HepG2 (cell line): ENCODE results near the gene GYS1. TPM values are rescaled to one million over a fixed set of nuclear protein-coding genes. Genes with fewer than 3 reads are reported as not detected.
A peak's percentile ranks its signal among the peaks of the same experiment; 100 is the strongest.

Source experiments
- ATAC-seq: fragments of 200-7000 bp; cut with Tn5 transposase; 3 replicates; pipeline ENCODE4 v1.9.1; 2020; ENCODE audit warnings: mild to moderate bottlenecking, moderate library complexity
- BruUV-seq: library from RNA; stranded (reverse); fragments of 400-500 nt; replicated peaks from 2 replicates; lab custom pipeline; 2021; lab: Mats Ljungman, UMichigan
- CTCF ChIA-PET: fragments of 300-600 bp; formaldehyde crosslinking; extraction: SDS; loops from one replicate; lab custom pipeline; 2021; ENCODE audit warnings: low total read pairs, inconsistent platforms, low intra/inter-chr PET ratio; lab: Yijun Ruan, JAX
- POLR2A ChIA-PET: fragments of 350-600 bp; sonication (Branson Sonifier 250); formaldehyde crosslinking; loops from one replicate; lab custom pipeline; 2020; ENCODE audit warnings: antibody characterized with exemption, inconsistent platforms; lab: Yijun Ruan, JAX
- DNase-seq: peaks from one replicate; pipeline ENCODE4 v3.0.0-alpha.2; 2015; ENCODE audit warnings: low spot score
- FAIRE-seq: peaks from 3 replicates; lab custom pipeline; 2011; peaks lifted over from hg19 to GRCh38; lab: Jason Lieb, UNC
- H2AFZ ChIP-seq: one replicate; pipeline ENCODE4 v1.6.1; 2011; ENCODE audit warnings: low read length, inconsistent platforms
- H3K27ac ChIP-seq: fragments of 300-600 bp; 3 replicates; pipeline ENCODE4 v1.8.0; 2011; ENCODE audit warnings: mixed run types, mild to moderate bottlenecking, mixed read lengths, low read length, inconsistent platforms; ENCODE audit not compliant: insufficient read depth; ENCODE audit errors: extremely low read length
- H3K27me3 ChIP-seq, 2 experiments: fragments of 200-600 bp in 1 of 2; 2 replicates in 1 of 2; 3 replicates in 1 of 2; pipeline versions ENCODE4 v1.6.0 to v1.8.0; 2011; ENCODE audit warnings: low read length in 2 of 2, mild to moderate bottlenecking in 2 of 2, moderate library complexity in 2 of 2, inconsistent platforms in 1 of 2; ENCODE audit not compliant: insufficient read depth in 2 of 2, control insufficient read depth in 1 of 2
- H3K36me3 ChIP-seq, 2 experiments: fragments of 200-600 bp in 1 of 2; replicated peaks in 1 of 2; 2 replicates in 1 of 2; 3 replicates in 1 of 2; pipeline versions ENCODE4 v1.5.1 to v1.8.0; 2011; ENCODE audit warnings: low read length in 2 of 2, inconsistent platforms in 1 of 2; ENCODE audit not compliant: insufficient read depth in 2 of 2, control insufficient read depth in 1 of 2
- H3K4me1 ChIP-seq: 2 replicates; pipeline ENCODE4 v1.5.1; 2012; ENCODE audit warnings: low read length, inconsistent platforms; ENCODE audit not compliant: insufficient read depth
- H3K4me2 ChIP-seq: 2 replicates; pipeline ENCODE4 v1.6.0; 2011; ENCODE audit warnings: low read depth, low read length, inconsistent platforms
- H3K4me3 ChIP-seq, 3 experiments: fragments of 200-600 bp in 1 of 3; sonication (generic), shearing (Covaris generic) in 1 of 3; replicated peaks in 1 of 3; 2 replicates each; pipeline ENCODE4 v1.5.1; 2011 to 2016; ENCODE audit warnings: low read length in 3 of 3, inconsistent platforms in 2 of 3, low read depth in 2 of 3, mild to moderate bottlenecking in 2 of 3, control low read depth in 1 of 3, mixed read lengths in 1 of 3; ENCODE audit not compliant: insufficient read depth in 1 of 3
- H3K79me2 ChIP-seq: one replicate; pipeline ENCODE4 v1.6.1; 2011; ENCODE audit warnings: low read length, inconsistent platforms; ENCODE audit not compliant: insufficient read depth
- H3K9ac ChIP-seq: 2 replicates; pipeline ENCODE4 v1.6.0; 2011; ENCODE audit warnings: mild to moderate bottlenecking, low read depth, low read length, inconsistent platforms; ENCODE audit not compliant: insufficient read depth
- H3K9me3 ChIP-seq: 2 replicates; pipeline ENCODE4 v1.5.1; 2012; ENCODE audit warnings: mild to moderate bottlenecking, low read length
- H4K20me1 ChIP-seq: 2 replicates; pipeline ENCODE4 v1.6.0; 2011; ENCODE audit warnings: inconsistent platforms, mild to moderate bottlenecking, low read length, moderate library complexity; ENCODE audit not compliant: insufficient read depth
- CREM ChIP-seq, 2 experiments: sonication (generic) in 1 of 2; formaldehyde crosslinking in 1 of 2; IDR thresholded peaks; 2 replicates each; pipeline versions ENCODE4 v1.4.0 to v1.6.1; 2016 to 2020; ENCODE audit warnings: antibody characterized with exemption in 1 of 2, mild to moderate bottlenecking in 1 of 2, missing genetic modification reagents in 1 of 2
- ELF1 ChIP-seq: sonication (generic); formaldehyde crosslinking; IDR thresholded peaks from 2 replicates; pipeline ENCODE4 v1.4.0; 2020; ENCODE audit warnings: missing genetic modification reagents
- GATA4 ChIP-seq: sonication (generic); IDR thresholded peaks from 2 replicates; pipeline ENCODE4 v1.6.1; 2016; ENCODE audit warnings: antibody characterized with exemption, low read depth, borderline replicate concordance
- HOXA3 ChIP-seq: sonication (generic); formaldehyde crosslinking; IDR thresholded peaks from 2 replicates; pipeline ENCODE4 v1.5.0; 2020; ENCODE audit warnings: missing genetic modification reagents
- JUN ChIP-seq: sonication (generic); formaldehyde crosslinking; IDR thresholded peaks from 2 replicates; pipeline ENCODE4 v1.4.0; 2020; ENCODE audit warnings: mild to moderate bottlenecking, missing genetic modification reagents
- MAFG ChIP-seq: sonication (generic); formaldehyde crosslinking; IDR thresholded peaks from 2 replicates; pipeline ENCODE4 v1.5.1; 2020; ENCODE audit warnings: mild to moderate bottlenecking, missing genetic modification reagents
- PAWR ChIP-seq: sonication (generic); formaldehyde crosslinking; IDR thresholded peaks from 2 replicates; pipeline ENCODE4 v1.4.0; 2020; ENCODE audit warnings: missing genetic modification reagents, mild to moderate bottlenecking, borderline replicate concordance
- RBAK ChIP-seq: sonication (generic); formaldehyde crosslinking; IDR thresholded peaks from 2 replicates; pipeline ENCODE4 v1.5.1; 2020; ENCODE audit warnings: mild to moderate bottlenecking, missing genetic modification reagents
- THAP11 ChIP-seq: IDR thresholded peaks from 2 replicates; pipeline ENCODE4 v1.6.1; 2016; ENCODE audit warnings: missing biosample characterization, missing genetic modification reagents
- WGBS: methylation state at CpG from one replicate; pipeline ENCODE4 v1.1.6; 2017; ENCODE audit warnings: low lambda C conversion rate; 5-methylcytosine and 5-hydroxymethylcytosine counted together
- in situ Hi-C: cut with HindIII; loops from 2 replicates; pipeline ENCODE4 v1.10.0; 2017; ENCODE audit warnings: low pct_unique_long_range_greater_than_20kb; ENCODE audit not compliant: extremely low pct_ligation_motif_present
- intact Hi-C: fragments of 100-400 bp; cut with micrococcal nuclease; formaldehyde crosslinking; loops from one replicate; pipeline ENCODE4 v1.10.0; 2022; ENCODE audit not compliant: unreplicated experiment
- polyA plus RNA-seq, 8 experiments: library from polyadenylated mRNA; depleted of rRNA in 3 of 8; stranded (reverse) in 7 of 8; unstranded in 1 of 8; fragments of >200 nt; fragmentation: Illumina TruSeq in 4 of 8; extraction: Trizol in 4 of 8; gene quantifications; 2 replicates each; pipeline versions ENCODE4 v1.2.1 to v1.2.3, GENCODE V29; 2011 to 2016; ENCODE audit warnings: low read depth in 4 of 8, missing spikeins in 1 of 8, mixed read lengths in 1 of 8; ENCODE audit not compliant: insufficient read depth in 1 of 8
- total RNA-seq, 5 experiments: library from RNA; depleted of rRNA; stranded (reverse); fragments of >200 nt; fragmentation: Illumina TruSeq; extraction: Trizol; gene quantifications; 2 replicates each; pipeline ENCODE4 v1.2.3, GENCODE V29; 2016; ENCODE audit warnings: low read depth in 1 of 5
- TF ChIP-seq, protein P1 (sequence below): sonication (generic); formaldehyde crosslinking; IDR thresholded peaks from 2 replicates; pipeline ENCODE4 v1.8.0; 2022; ENCODE audit warnings: mild to moderate bottlenecking, missing genetic modification reagents; ENCODE audit not compliant: insufficient replicate concordance
- TF ChIP-seq, protein P2 (sequence below), 2 experiments: sonication (generic) in 1 of 2; formaldehyde crosslinking in 1 of 2; IDR thresholded peaks; 2 replicates each; pipeline versions ENCODE4 v1.4.0 to v1.6.1; 2016 to 2020; ENCODE audit warnings: borderline replicate concordance in 1 of 2, low read depth in 1 of 2, mild to moderate bottlenecking in 1 of 2, missing genetic modification reagents in 1 of 2
- TF ChIP-seq, protein P3 (sequence below): sonication (generic); formaldehyde crosslinking; IDR thresholded peaks from 2 replicates; pipeline ENCODE4 v1.4.0; 2020; ENCODE audit warnings: missing genetic modification reagents

GYS1 gene
- total and polyA plus RNA-seq, 2 of the 13 experiments (the other 11 are each of a cell fraction or from before 2014, with no cell fraction given): 18.4 to 42.1 TPM

DNA sequence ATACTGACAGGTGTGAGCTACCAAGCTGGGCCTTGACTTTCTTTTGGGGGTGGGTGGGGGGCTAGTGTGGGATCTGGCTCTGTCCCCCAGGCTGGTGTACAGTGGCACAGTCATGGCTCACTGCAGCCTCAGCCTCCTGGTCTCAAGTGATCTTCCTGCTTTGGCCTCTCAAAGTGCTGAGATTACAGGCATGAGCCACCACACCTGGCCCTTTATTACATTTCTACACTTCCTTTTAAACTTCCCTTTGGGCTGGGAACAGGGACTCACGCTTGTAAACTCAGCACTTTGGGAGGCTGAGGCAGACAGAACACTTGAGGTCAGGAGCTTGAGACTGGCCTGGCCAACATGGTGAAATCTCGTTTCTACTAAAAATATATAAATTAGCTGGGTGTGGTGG is 16.0 kb downstream of the GYS1 start (continued):
- TF ChIP-seq, protein P1, sequence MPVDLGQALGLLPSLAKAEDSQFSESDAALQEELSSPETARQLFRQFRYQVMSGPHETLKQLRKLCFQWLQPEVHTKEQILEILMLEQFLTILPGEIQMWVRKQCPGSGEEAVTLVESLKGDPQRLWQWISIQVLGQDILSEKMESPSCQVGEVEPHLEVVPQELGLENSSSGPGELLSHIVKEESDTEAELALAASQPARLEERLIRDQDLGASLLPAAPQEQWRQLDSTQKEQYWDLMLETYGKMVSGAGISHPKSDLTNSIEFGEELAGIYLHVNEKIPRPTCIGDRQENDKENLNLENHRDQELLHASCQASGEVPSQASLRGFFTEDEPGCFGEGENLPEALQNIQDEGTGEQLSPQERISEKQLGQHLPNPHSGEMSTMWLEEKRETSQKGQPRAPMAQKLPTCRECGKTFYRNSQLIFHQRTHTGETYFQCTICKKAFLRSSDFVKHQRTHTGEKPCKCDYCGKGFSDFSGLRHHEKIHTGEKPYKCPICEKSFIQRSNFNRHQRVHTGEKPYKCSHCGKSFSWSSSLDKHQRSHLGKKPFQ: no peak
- TF ChIP-seq, protein P2, sequence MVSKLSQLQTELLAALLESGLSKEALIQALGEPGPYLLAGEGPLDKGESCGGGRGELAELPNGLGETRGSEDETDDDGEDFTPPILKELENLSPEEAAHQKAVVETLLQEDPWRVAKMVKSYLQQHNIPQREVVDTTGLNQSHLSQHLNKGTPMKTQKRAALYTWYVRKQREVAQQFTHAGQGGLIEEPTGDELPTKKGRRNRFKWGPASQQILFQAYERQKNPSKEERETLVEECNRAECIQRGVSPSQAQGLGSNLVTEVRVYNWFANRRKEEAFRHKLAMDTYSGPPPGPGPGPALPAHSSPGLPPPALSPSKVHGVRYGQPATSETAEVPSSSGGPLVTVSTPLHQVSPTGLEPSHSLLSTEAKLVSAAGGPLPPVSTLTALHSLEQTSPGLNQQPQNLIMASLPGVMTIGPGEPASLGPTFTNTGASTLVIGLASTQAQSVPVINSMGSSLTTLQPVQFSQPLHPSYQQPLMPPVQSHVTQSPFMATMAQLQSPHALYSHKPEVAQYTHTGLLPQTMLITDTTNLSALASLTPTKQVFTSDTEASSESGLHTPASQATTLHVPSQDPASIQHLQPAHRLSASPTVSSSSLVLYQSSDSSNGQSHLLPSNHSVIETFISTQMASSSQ (IDR thresholded peaks at IDR 0.05; ENCODE audit: low read depth): no peak
- TF ChIP-seq, protein P2 (CRISPR knock-in tag; IDR thresholded peaks at IDR 0.05; ENCODE audit: borderline replicate concordance): no peak

DNA sequence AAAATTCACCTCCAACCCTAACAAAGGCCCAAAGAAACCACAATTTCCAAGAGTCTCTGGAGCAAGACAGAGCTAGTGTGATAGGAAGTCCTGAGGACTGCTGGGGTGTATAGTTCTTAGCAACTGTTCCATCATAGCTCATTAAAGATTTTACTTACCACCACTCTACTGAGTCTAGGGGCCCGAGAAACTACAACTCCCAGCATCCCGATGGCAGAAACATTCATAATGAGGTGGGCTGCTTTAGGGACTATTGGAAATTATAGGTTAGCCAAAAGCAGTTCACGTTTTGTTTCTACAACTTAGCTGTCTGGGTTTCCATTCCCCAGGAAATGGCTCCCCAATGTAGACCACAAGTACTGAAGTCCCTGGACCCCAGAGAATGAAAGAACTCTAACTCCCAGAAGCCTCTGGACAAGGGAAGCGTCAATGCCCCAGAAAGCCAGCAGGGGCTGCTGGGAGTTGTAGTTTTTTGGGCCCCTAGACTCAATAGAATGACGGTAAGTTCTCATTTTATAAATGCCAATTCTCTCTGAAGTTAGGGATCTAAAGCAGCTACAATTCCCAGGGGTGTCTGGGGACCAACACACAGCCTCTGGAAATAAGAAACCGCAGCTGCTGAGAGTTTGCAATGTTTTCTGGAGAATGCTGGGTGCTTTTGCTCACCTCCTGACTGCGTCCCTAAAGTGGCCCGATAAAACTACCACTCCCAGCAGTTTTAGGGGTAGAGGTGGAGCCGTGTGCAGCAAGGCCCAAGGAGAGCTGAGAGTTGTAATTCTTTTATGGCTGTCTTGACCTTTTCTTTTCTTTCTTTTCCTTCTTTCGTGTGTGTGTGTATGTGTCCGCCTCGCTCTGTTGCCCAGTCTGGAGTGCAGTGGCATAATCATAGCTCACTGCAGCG is 16.9 kb downstream of the GYS1 start:
- Histone ChIP-seq H3K36me3 (peaks cover 8 to 26% of the 10 kb centered on the region in 2 experiments; a peak in 4 of 5 replicates), H2AFZ (no peak overlapping the region), H3K79me2 (no peaks in the 10 kb centered on the region), H3K27ac (no peak overlapping the region), H4K20me1 (no peaks in the 10 kb centered on the region), H3K27me3 (no peaks in the 10 kb centered on the region), H3K9me3 (no peaks in the 10 kb centered on the region), H3K9ac (no peak overlapping the region), H3K4me1 (no peaks in the 10 kb centered on the region), H3K4me2 (no peak overlapping the region), H3K4me3 (no peak overlapping the region)
- in situ Hi-C loops: no loop called here
- 94% methylated on average over 13 of the region's 13 CpGs for WGBS
- no TSS peak for BruUV-seq
- CTCF ChIA-PET: no interaction called here
- POLR2A ChIA-PET: interaction anchor here (0.7 to 4.1 kb wide), 5 partner anchors 10 to 238 kb away, joined by 3 to 18 read pairs (median 4); partner anchors contain the start of genes GYS1 and RUVBL2
- intact Hi-C loops: no loop called here
- ATAC-seq (peak; percentile 59), FAIRE-seq (no peak), DNase-seq (no peak)
- TF ChIP-seq HOXA3: peak; percentile 39; the same call in 1 of the 2 replicates
- no peak for TF ChIP-seq RBAK (CRISPR knock-in tag)
- 0 out of 2 replicates have a peak, but pooled peaks have one; percentile 34 for TF ChIP-seq ELF1 (CRISPR knock-in tag)
- peak; percentile 92 for TF ChIP-seq CREM (IDR thresholded peaks at IDR 0.05)
- no peak for TF ChIP-seq CREM (CRISPR knock-in tag; IDR thresholded peaks at IDR 0.05)
- TF ChIP-seq PAWR (CRISPR knock-in tag): no peak
- no peak for TF ChIP-seq JUN
- no peak for TF ChIP-seq MAFG (CRISPR knock-in tag)
- TF ChIP-seq GATA4: no peak
- TF ChIP-seq, protein P3, sequence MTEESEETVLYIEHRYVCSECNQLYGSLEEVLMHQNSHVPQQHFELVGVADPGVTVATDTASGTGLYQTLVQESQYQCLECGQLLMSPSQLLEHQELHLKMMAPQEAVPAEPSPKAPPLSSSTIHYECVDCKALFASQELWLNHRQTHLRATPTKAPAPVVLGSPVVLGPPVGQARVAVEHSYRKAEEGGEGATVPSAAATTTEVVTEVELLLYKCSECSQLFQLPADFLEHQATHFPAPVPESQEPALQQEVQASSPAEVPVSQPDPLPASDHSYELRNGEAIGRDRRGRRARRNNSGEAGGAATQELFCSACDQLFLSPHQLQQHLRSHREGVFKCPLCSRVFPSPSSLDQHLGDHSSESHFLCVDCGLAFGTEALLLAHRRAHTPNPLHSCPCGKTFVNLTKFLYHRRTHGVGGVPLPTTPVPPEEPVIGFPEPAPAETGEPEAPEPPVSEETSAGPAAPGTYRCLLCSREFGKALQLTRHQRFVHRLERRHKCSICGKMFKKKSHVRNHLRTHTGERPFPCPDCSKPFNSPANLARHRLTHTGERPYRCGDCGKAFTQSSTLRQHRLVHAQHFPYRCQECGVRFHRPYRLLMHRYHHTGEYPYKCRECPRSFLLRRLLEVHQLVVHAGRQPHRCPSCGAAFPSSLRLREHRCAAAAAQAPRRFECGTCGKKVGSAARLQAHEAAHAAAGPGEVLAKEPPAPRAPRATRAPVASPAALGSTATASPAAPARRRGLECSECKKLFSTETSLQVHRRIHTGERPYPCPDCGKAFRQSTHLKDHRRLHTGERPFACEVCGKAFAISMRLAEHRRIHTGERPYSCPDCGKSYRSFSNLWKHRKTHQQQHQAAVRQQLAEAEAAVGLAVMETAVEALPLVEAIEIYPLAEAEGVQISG (CRISPR knock-in tag): peak; percentile 64
- TF ChIP-seq THAP11 (CRISPR knock-in tag): peak; percentile 97
